T47D (cell line): ENCODE data around the gene TGM3.
A peak's percentile ranks its signal among the peaks of the same experiment; 100 is the strongest.

ENCODE experiments used
- DNase-seq, 2 experiments: peaks; one replicate each; pipeline versions ENCODE4 v3.0.0 to v3.0.0-alpha.2; 2011 to 2012; ENCODE audit warnings: low read depth in 1 of 2, low spot score in 1 of 2
- JUND ChIP-seq: IDR thresholded peaks from 2 replicates; pipeline ENCODE4 v1.6.1; 2012; ENCODE audit warnings: low read depth
- in situ Hi-C: cut with HindIII; loops from 2 replicates; pipeline ENCODE4 v1.10.0; 2016; ENCODE audit warnings: low sequenced_read_pairs, low pct_unique_long_range_greater_than_20kb

Gene TGM3

DNA sequence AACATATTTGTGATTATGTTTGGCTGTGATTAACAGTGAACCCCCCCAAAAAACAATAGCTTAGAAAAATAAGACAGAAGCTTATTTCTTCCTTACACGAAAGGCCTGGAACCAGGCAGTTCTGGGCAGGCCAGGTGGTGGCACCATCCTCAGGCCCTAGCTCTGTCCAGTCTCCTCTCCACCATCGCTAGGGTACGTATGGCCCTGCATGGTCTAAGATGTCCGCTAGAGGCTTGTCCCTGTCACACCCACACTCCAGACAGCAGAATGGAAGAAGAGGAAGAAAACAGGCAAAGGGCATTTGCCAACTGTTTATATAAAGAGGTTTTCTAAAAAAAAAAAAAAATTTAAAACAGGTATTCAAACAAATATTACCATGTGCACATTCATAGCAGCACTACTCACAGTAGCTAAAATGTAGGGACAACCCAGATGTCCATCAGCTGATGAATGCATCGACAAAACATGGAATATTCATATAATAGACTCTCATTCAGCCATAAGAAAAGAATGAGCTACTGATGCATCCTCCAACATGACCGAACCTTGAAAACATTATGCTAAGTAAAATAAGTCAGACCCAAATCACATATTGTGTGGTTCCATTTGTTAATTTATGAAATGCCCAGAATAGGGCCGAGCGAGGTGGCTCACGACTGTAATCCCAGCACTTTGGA lies 6.7 kb downstream of the TGM3 start:
- TF ChIP-seq JUND = no peak
- peak in 1 of 2 experiments; percentile 17 for DNase-seq
- in situ Hi-C loops = no loop called here

DNA sequence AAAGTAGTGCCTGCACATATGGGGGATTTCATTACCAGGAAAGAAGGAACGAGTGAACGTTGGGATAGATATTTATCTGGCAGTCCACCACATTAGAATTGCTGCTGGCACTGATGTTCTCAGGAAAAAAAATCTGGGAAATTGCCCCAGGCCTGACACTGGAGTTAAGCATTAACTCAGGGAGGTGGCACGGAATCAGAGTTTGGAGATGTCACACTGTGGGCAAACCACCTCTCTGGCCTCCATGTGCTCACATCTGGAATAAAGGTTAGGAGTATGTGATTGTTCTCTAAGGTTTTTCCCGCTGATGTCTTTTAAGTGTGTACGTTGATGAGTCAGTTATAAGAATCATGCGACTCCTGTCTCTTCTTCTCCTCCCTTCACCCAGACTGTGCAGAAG lies 7.9 kb downstream of the TGM3 start:
- in situ Hi-C loops = no loop called here
- no peak for DNase-seq
- no peak for TF ChIP-seq JUND

DNA sequence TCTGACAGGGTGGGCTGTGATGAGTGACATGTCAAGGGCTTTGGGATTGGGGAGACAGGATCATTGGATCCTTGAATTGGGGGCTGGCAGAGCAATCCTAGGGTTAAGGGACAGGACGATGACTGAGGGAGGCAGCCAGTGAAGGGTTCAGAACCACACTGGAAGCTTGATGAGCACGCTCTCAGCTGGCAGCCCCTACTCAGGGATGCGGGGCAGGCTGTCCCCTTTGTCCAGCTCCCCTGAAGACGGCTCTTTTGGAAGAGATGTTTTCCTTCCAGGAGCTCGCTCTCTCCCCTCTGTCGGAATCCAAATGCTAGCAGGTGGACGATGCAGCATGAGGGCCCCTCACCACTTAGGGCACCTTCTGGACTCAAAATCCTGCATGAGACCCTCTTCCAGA lies 8.4 kb downstream of the TGM3 start:
- in situ Hi-C loops = no loop called here
- no peak for TF ChIP-seq JUND
- DNase-seq = no peak

DNA sequence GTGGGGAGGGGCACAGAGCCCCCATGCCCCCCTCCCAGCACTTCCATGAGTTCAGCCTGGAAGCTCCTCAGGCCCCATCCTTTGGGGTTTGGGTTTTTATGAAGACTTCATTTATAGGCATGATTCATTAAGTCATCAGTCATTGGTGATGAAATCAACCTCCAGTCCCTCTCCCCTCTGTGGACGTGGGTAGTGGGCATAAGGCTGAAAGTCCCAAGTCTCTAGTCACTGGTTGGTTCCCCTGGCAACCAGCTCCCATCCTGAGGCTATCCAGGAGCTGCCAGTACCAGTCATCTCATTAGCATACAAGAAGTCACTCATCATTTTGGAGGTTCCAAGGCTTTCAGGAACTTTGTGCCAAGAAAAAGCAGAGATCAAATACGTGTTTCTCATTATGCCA lies 9.2 kb downstream of the TGM3 start:
- no peak for DNase-seq
- no peak for TF ChIP-seq JUND

DNA sequence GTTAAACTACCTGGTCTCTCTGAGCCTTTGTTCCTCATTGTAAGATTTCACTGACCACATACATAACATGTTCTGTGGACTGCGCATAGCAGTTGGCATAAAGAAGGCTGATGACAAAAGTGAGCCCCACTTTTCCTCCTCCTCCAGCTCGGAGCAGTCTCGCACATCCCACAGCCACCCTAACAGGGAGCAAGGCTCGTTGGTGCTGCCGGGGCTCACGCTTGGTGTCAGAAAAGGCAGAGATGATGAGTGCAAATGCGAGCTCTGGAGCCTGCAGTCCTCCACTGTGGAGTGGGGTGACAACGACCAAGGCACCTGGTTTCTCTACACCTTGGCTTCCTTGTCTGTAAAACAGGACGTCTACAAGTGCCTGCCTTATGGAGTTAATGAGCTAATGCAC lies 9.7 kb downstream of the TGM3 start:
- DNase-seq = no peak

More for the DNA sequence above, 9.2 kb downstream of the TGM3 start:
- in situ Hi-C loops = no loop called here

DNA sequence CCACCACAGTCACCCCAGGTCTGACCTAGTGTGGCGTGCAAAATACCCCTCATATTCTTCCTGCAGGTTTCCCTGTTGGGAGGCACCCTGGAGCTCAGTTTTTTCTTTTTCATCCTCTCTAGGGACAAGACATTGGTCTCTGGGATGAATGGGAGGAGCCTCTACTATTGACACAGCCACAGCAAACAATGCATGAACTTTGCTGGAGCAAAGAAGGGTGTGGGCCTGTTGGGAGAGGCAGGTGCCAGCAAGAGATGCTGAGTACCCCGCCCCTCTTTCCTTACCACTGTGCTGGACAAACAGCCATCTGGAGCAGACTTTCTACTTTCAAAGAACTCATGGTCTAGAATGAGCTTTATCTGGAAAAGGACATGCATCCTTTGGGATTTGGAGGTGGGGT lies 10.1 kb downstream of the TGM3 start:
- in situ Hi-C loops = no loop called here
- TF ChIP-seq JUND = no peak
- peak; percentile 10 to 56 for DNase-seq

More for the DNA sequence above, 9.7 kb downstream of the TGM3 start:
- TF ChIP-seq JUND = no peak
- in situ Hi-C loops = no loop called here

DNA sequence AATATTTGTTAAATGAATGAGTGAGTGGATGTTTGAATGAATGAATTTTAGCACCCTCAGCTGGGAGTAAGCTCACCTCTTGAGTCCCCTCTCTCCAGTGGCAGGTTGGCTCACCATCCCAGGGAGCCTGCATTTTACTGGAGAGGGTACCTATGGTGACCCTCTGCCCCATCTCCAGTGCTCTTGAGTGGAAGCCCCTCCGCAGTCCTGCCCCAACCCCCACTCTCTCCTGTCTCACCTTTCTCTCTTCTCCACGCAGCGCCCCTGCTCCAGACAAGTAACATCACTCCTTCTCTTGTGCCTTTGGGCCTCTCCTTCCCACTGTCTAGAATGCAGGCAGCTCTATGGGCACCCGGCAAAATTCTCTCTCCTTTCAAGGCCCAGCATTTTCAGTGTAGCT lies 11.3 kb downstream of the TGM3 start:
- no peak for DNase-seq
- TF ChIP-seq JUND = no peak
- in situ Hi-C loops = no loop called here

DNA sequence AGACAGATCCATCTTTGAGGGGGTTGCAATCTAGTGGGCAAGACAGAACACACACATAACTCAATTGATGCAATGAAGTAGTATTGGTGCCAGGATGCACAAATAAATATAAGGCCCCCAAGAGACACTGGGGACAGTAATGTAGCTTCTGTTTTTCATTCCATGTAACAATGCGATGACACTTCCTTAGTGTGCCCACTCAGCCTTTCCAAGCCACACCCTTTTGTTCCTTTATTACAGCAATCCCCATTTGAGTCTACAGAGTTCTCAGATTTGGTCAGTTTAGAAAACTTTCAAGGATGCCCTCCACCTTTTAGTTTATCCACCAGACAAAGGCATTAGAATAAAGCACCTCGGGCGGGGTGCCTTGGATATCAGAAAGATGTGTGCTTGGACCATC lies 15.5 kb downstream of the TGM3 start:
- DNase-seq = no peak
- in situ Hi-C loops = no loop called here
- no peak for TF ChIP-seq JUND

DNA sequence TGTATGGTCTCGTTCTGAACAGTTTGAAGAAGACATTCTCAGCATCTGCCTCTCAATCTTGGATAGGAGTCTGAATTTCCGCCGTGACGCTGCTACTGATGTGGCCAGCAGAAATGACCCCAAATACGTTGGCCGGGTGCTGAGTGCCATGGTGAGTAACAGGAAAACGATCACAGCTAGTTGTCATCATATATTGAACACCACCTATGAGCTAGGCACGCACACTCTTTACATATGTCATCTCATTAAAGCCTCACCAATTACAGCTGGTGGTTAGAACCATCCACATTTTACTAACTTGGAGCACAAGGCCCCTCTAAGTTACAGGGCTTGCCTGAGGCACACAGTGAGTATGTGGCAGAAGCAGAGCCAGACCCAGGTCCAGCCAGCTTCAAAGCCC lies 17.1 kb downstream of the TGM3 start:
- no peak for DNase-seq
- no peak for TF ChIP-seq JUND
- in situ Hi-C loops = no loop called here

DNA sequence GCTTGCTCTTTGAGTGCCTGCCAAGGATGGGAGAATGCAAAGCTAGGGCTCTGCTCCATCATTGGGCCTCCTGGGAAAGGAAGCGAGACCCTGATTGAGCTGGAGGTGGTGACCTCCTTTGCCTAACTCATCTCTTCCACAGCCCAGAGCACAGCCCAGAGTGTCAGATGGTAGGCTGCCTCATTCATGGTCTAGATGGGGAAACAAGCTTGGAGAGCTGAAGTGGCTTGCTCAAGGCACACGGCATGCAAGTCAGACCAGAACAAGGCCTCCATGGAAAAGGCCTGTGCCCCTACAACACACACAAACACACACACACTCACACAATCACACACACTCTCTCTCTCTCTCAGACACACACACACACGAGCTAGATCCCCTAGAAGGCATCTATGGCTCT lies 17.5 kb downstream of the TGM3 start:
- in situ Hi-C loops = no loop called here
- no peak for DNase-seq
- TF ChIP-seq JUND = no peak

DNA sequence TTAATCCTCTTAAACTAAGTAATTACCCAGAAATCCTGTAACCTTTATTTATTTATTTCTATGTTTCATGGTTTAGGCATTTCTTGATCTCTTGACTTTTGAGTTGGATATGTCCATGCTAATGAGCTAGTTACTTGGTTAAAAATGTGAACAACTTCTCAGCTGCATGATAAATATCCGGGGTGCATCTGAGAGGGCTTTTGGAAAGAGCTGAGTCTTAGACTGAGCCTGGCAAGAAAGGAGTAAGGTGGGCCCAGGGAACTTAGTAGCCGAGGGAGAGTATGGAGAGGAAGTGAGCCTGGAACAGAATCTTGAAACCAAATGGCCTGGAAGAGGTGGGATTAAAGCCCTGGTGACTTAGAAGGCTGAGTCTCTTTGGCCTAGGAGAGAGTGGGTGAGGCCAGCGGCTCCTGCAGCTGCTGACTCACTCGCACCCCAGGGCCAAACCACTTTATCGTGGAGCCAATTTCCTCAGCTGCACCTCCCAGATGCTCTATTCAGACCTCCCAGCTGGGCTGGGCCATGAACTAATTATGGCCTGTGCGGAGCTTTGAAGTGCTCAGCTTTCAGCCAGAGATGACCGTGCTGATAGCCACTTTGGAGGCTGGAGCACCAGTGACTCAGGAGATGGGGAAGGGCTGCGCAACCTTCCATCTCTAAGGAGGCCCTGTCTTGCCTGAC lies 19.1 kb downstream of the TGM3 start:
- in situ Hi-C loops = no loop called here
- TF ChIP-seq JUND = no peak
- no peak for DNase-seq

DNA sequence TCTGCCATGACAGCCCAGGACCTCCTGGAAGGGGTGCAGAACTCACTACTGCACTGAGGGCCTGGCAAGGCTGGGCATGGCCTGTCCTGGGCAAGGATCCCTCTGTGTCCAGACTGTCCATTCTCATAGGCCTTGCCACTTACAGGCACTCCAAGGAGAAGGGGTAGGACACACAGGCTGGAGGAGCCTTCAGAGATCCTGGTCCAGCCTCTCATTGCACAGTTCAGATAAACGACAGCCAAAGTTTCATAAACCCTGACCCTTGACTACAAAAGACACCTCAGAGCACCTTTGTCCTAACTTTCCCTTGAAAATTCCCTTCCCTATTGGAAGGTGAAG lies 19.6 kb downstream of the TGM3 start:
- DNase-seq = no peak
- in situ Hi-C loops = no loop called here
- no peak for TF ChIP-seq JUND

DNA sequence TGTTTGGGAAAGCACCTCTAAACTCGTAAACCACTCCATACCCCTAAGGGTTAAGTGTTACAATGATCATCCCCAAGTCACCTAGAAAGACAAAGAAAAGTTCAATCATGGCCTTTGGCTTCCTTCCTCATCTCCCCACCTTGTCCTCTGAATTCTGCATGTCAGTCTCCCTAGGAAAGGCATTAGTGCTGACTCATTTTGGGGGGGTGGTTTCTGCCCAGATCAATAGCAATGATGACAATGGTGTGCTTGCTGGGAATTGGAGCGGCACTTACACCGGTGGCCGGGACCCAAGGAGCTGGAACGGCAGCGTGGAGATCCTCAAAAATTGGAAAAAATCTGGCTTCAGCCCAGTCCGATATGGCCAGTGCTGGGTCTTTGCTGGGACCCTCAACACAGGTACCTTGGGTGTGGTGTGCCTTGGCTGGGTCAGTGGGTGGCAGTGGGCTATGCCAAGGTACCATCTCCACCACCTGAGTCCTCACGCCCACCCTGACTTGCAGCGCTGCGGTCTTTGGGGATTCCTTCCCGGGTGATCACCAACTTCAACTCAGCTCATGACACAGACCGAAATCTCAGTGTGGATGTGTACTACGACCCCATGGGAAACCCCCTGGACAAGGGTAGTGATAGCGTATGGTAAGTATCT lies 21.2 kb downstream of the TGM3 start:
- TF ChIP-seq JUND = no peak
- in situ Hi-C loops = no loop called here
- no peak for DNase-seq
